HG03159 (cell line): ENCODE results near the gene CLIC6.
A peak's percentile ranks its signal among the peaks of the same experiment; 100 is the strongest.
"Not testable (repeated sequence)": the region's sequence is repeated elsewhere in the genome, so short reads cannot be mapped to it uniquely, and the experiment has no call there.

Experiments
- ATAC-seq: cut with Tn5 transposase; IDR thresholded peaks from one replicate; pipeline ENCODE4 v1.9.1; 2021; ENCODE audit warnings: mild to moderate bottlenecking, moderate library complexity; ENCODE audit not compliant: unreplicated experiment

CLIC6 gene

DNA sequence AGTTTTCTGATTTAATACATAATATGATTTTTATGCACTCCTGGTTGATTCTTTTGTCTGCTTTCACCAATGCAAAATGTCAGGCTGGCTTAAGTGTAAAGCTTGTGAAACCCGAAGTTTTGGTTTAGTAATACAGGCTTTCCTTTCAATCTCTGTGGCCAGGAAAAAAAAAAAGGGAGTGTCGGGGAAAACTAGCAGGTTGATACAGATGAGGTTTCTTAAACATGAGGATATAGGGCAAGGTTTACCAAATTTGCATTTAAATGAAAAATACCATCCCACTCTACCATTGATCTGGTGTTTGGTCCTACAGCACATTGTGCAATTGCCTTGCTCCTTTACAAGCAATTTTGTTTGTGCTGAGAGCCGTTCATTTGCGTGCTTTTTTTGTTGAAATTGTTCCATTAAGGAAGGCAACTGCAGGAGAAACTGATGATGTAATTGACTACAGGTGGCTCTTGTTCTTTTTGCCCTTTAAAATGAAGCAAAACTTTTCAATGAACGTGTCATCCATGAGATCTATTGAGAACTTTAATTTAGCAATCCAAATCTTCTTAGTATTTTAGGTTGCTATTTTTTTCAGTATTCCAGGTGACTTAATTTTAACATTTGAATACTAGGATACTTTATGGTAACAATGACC lies 22.7 kb downstream of the CLIC6 start:
- ATAC-seq: no peak

GRCh38 chr21:34692458-34693020 lies 23.7 kb downstream of the CLIC6 start:
- ATAC-seq: no peak

GRCh38 chr21:34693192-34693810 lies 24.5 kb downstream of the CLIC6 start:
- ATAC-seq: no peak

- ATAC-seq: peak; percentile 52
Observed at GRCh38 chr21:34695434-34695833, 26.6 kb downstream of the CLIC6 start.

DNA sequence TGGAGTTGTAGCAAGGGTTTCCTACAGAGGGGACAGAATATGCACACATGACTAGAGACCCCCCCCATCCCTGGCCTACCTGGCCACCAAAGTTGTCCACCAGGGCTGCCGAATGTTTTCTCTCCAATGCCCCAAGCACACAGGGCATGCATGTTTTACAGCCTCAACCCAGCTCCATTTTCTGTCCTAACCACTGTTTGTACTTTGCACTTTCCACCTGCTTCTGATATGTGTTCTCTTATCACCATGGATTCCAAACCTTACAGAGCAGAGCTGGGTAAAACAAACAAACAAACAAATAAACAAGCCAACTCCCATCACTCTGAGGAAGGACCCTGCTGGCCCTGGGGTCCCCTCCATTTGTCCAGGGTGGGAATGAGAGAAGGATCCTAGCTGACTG lies 27.3 kb downstream of the CLIC6 start:
- ATAC-seq: no peak

DNA sequence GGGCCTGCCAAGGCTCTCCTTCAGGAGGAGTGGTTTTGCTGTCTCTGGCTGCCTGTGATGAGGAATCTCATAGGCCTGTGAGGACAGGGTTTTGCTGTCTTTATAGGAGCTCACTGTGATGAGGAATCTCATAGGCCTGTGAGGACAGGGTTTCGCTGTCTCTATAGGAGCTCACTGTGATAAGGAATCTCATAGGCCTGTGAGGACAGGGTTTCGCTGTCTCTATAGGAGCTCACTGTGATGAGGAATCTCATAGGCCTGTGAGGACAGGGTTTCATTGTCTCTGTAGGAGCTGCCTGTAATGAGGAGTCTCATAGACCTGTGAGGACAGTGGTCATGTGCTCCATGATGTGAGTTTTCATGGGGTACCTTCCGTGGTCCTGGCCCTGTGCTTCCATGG lies 29.0 kb downstream of the CLIC6 start:
- ATAC-seq: no peak

- ATAC-seq: no peak
Observed at GRCh38 chr21:34698270-34699015, 29.6 kb downstream of the CLIC6 start.

DNA sequence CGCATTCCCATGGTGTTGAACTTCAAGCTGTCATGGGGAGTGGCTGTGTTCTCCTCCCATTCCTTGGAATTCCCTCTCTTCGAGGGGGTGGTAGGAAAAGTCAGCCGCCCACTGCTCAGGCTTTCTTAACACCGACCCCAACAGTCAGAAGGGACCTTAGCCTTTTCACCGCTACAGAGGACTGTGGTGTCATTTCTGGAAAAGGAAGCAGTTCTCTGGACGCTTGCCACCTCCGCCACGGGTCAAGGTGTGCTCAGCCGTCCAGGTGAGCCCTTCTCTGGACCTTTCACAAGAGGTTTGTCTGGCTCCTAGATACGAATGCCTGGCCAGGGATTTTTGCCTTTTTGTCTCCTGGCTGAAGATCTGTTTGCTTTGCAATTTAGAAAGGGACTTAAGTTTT lies 31.8 kb downstream of the CLIC6 start:
- ATAC-seq: no peak

DNA sequence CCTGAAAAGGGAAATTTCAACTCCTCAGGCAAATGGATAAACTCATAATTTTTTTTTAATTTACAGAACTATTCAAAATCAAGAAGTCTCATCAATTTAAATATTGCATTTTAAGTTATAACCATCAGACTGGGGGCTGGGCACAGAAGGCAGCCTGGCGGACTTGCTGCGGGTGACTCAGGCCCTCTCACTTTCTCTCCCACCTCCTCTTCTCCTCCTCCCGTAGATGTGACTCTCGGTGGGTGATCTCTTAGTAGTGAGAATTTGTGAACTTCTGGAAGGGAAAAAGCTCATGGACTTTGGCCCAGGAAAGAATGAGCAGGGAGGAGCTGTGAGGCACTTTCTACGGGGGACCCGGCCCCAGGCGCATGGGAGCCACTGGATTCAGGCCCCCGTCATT lies 32.9 kb downstream of the CLIC6 start:
- ATAC-seq: no peak

GRCh38 chr21:34702341-34703170 lies 33.8 kb downstream of the CLIC6 start:
- no peak for ATAC-seq

DNA sequence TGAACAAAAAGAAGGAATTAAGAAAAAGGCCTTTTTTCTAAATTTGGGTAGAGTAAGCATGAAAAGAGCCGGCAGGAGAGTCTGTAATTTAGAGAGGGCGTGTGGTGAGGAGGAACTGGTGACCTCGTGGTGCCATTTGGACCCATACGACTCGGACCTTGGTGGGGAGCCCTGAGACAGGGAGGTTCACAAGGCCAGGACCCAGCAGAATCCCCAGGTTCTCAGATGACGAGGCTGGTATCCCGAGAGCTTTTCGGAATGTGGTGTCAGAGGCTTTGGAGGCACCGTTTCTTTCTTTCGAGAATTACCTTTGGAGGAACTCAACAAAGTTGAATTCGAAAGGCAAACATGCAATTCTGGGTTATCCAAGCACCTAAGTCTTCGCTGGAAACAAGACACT lies 34.8 kb downstream of the CLIC6 start:
- ATAC-seq: no peak

- no peak for ATAC-seq
Observed at GRCh38 chr21:34704119-34704518, 35.3 kb downstream of the CLIC6 start.

DNA sequence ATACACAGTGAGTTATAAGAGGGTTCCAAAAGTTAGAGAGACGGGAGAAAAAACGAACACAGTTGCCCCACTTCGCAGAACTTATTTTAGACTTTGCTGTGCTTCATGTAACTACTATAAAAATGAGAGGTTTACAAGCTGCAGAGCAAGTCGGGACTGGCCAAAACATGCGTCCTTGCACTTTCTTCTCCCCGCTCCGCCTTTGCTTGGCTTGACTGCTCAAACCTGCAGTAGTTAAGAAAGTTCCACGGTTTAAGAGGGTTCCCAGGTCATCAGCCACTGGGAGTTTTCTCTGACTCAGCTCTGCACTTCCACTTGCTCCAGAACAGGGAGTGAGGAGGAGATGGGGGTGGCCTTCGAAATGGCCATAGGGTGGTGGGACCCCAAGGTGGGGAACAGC lies 36.2 kb downstream of the CLIC6 start:
- ATAC-seq: no peak

DNA sequence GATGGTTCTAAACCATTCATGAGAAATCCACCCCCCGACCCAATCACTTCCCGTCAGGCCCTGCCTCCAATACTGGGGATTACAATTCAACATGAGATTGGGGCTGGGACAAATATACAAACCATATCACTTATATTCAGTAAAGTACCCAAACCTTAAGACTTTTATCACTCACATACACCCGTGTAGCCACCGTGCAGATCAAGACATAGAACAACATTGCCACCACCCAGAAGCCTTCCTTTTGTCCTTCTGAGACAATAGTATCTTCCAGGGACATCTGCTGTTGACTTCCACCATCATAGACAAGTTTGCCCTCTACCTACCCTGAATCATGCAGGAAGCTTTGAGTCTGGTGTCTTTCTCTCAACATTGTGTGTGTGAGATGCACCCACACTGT lies 37.5 kb downstream of the CLIC6 start:
- no peak for ATAC-seq

DNA sequence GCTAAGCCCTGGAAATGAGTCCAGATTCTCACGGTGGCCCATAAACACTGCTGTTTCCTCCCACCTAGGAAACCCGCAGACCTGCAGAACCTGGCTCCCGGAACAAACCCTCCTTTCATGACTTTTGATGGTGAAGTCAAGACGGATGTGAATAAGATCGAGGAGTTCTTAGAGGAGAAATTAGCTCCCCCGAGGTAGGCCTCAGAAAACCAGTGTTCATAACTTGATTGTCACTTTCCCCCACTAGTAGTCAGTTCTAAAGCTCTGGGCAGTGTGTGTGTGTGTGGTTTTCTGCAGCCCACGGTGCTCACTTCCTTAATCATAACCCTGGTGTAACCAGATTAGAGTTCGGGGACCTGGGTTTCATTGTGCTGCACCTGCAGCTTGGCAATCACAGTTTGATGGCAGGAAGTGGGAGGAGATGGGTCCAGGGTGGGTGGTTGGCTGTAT lies 39.1 kb downstream of the CLIC6 start:
- peak; percentile 92 for ATAC-seq

- ATAC-seq: no peak
Observed at GRCh38 chr21:34713621-34714020, 44.8 kb downstream of the CLIC6 start.

DNA sequence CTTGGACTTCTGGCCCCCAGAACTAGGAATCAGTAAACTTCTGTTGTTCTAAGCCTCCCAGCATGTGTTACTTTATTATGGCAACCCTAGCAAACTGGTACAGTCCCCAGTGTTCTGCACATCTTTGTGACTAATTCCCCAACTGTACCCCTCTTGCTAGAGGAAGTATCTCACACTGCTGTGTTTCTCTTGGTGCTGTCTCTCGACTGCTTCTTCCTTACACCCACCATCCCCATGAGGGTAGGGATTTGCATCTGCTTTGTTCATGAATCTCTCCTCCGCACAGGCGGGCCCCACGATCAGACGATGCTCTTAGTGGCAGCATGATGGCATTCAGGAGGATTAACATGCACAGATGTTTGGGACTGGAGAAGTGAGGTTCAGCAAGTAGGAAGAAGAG lies 46.7 kb downstream of the CLIC6 start:
- ATAC-seq: no peak

DNA sequence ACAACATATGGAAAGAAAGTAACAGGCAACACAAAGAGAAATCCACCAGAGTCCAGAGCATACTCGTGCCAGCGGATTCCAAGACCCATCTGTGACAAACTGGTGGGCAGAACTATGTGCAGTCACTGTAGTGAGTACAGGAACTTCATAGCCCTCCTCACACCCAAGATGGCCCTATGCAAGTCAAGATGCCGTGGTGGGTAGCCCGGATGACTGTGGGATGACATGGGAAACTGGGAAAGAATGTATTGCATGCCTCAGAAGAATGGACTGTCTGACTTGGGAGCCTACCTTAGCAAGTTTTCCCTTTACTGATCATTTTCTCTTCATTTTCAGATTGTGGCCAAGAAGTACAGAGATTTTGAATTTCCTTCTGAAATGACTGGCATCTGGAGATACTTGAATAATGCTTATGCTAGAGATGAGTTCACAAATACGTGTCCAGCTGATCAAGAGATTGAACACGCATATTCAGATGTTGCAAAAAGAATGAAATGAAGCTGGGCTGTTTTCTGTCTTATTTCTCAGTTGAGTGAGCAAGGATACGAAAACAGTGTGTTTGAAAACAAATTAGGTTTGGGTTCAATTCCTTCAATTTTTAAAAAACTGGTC lies 47.3 kb downstream of the CLIC6 start:
- no peak for ATAC-seq

DNA sequence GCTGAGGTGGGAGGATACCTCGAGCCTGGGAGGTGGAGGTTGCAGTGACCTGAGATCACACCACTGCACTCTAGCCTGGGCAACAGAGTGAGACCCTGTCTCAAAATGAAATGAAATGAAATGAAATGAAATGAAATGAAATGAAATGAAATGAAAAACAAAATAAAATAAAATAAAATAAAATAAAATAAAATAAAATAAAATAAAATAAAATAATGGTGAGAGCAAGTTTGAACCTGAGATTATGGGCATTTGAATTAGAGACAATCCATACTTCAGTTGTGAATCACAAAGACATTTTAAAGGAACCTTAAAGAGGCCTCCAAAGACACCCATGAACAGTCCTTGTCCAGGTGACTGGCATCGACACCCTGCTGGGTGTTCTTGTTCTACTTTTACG lies 49.7 kb downstream of the CLIC6 start:
- not testable (repeated sequence) for ATAC-seq

DNA sequence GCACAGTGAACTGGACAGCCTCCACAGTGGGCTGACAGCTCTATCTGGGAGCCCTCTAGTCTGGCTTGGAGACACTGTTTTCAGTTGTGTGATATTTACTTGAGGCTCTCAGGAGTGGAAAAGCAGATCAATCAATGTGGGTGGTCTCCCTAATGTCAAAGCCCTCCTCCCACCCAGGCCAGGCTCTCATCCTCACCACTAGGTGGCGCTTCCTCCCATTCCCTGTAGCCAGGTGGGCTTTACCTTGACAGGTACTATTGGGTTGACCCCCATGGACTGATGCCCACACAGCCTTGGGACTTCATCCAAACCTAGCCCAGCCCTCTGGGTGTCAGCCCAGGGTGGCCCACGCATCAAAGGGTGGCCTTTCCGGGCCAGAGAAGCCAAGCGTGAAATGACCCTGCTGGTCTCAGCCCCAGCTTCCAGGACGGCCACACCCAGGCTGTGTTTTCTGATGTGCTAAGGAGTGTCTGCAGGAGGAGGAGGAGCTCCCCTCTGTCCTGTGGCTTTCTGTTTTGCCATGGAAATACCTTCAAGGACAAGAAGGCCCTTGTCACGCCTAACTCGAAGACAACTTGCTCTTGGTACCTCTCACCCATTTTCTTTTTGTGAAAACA lies 54.0 kb downstream of the CLIC6 start:
- no peak for ATAC-seq
